ENCODE measurements around the gene OVCH2. TPM values are rescaled to one million over a fixed set of nuclear protein-coding genes. Genes with fewer than 3 reads are reported as not detected.

Gene OVCH2
- total and polyA plus RNA-seq, 2 experiments from 2014 or later = not detected

DNA sequence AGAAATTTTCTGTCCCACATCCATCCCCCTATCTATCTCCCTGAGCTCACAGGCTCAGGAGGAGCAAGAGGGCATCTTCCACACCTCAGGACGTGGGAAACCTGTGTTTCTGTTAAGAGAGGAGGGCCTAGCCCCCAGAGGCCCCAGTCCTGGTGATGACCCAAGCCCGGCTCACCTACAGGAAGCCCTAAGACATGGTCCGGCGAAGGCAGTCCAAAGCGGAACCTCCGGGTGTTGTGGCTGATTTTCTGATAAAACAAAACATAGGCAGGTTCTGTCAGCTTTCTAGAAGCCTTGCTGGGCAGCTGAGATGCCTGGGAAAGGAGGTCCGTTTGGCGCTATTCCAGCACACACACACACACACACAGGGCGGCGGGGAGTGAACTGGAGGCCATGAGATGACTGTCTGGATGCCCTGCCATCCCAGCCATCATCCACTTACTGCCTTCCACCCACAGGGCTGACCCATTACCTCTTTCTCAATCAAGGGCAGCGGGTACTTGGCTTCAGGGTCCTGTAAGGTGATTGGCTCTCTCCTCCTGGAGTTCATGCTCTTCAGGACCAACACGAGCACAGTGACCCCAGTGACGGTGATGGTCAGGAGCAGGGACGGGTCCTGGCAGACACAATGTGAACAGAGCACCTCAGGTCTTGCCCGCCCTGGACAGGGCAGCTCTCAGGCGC, 33.9 kb downstream of the OVCH2 start:
- Histone ChIP-seq H3K27me3 (peaks cover 19% of the 10 kb centered on the region), H3K4me3 (no peak overlapping the region), H3K36me3 (no peaks in the 10 kb centered on the region), H3K4me1 (ENCODE audit: low read depth) (no peaks in the 10 kb centered on the region), H3K9me3 (ENCODE audit: low read depth) (no peaks in the 10 kb centered on the region), H3K27ac (no peak overlapping the region)
- no peak for DNase-seq (ENCODE audit: low read depth in 1 of 2, low spot score in 1 of 2)
- TF ChIP-seq CTCF (IDR thresholded peaks at IDR 0.05; ENCODE audit: low read depth, low read length) = no peak

DNA sequence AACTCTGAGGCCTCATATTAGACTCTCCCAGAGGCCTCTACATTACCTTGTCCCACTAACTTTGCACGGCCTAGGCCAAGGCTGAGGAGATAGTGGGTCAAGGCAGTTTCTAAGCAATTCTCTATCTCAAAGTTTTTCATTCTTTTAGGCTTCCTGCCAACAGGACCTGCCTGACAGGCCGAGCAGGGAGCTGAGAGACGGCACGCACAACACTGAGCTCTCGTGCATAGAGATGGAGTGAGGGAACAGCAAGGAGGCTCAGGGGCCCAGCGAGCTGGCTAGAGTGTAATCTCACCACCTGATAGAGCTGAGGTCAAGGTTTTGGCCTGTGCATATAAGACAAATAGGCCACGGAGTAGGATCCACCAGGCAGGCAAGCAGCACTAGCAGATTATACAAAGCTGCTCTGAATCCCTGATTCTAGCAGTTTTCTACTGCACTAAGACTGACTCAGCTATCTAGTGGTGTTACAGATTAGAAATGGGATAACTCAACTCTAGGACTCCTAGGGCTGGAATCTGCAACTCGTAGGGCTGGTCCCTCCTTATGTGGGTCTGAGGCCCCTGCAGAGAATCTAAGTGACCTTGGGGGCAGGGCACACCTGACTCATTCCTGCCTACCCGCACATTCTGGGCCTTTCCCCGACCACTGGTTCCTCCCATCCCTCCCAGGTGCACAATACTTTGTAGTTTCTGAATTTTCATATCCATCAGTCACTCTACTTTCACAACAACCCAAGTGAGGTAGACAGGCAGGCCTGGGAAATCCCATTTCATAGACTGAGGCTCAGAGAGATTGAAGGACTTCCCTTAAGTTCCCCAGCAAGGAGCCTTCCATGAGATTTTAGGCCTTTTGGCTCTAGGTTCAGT, 34.7 kb downstream of the OVCH2 start:
- no peak overlapping the region for H3K27ac ChIP-seq

GRCh38 chr11:7670641-7671040, 35.6 kb downstream of the OVCH2 start:
- TF ChIP-seq CTCF (IDR thresholded peaks at IDR 0.05; ENCODE audit: low read depth, low read length) = no peak
- Histone ChIP-seq H3K4me3 (no peak overlapping the region), H3K27ac (no peak overlapping the region), H3K36me3 (no peaks in the 10 kb centered on the region), H3K27me3 (peaks cover 19% of the 10 kb centered on the region), H3K9me3 (ENCODE audit: low read depth) (no peaks in the 10 kb centered on the region), H3K4me1 (ENCODE audit: low read depth) (no peaks in the 10 kb centered on the region)
- no peak for DNase-seq (ENCODE audit: low read depth in 1 of 2, low spot score in 1 of 2)

More for the DNA sequence above, 34.7 kb downstream of the OVCH2 start:
- no peaks in the 10 kb centered on the region for H3K36me3 ChIP-seq
- H3K27me3 ChIP-seq = peaks cover 19% of the 10 kb centered on the region
- no peak overlapping the region for H3K4me3 ChIP-seq
- H3K9me3 ChIP-seq (ENCODE audit: low read depth) = no peaks in the 10 kb centered on the region
- no peaks in the 10 kb centered on the region for H3K4me1 ChIP-seq (ENCODE audit: low read depth)
- no peak for TF ChIP-seq CTCF (IDR thresholded peaks at IDR 0.05; ENCODE audit: low read depth, low read length)
- no peak for DNase-seq (ENCODE audit: low read depth in 1 of 2, low spot score in 1 of 2)

DNA sequence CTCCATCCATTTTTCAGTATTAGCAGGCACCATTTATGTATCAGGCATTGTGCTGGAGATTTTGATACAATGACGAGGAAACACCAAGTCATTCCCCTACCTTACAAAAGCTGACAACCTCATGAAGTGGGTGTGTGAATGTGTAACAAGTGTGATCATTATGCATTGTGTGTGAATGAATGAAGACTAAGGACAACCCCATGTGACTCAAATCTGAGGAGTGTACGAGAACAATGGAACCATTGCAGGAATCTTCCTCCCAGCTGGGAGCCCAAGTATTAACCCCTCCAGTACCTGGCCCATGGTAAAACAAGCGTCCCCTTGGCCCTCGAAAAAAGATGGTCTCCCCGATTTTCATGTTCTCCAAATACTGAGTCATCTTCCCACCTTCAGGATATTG, 37.4 kb downstream of the OVCH2 start:
- TF ChIP-seq CTCF (IDR thresholded peaks at IDR 0.05; ENCODE audit: low read depth, low read length) = no peak
- H3K4me1 ChIP-seq (ENCODE audit: low read depth) = no peaks in the 10 kb centered on the region
- H3K9me3 ChIP-seq (ENCODE audit: low read depth) = no peaks in the 10 kb centered on the region
- no peak overlapping the region for H3K27ac ChIP-seq
- H3K36me3 ChIP-seq = no peaks in the 10 kb centered on the region
- H3K4me3 ChIP-seq = no peak overlapping the region
- H3K27me3 ChIP-seq = peaks cover 8% of the 10 kb centered on the region
- DNase-seq (ENCODE audit: low read depth in 1 of 2, low spot score in 1 of 2) = no peak

- DNase-seq (ENCODE audit: low read depth in 1 of 2, low spot score in 1 of 2) = no peak
- Histone ChIP-seq H3K36me3 (no peaks in the 10 kb centered on the region), H3K27ac (no peak overlapping the region), H3K27me3 (peaks cover 4% of the 10 kb centered on the region), H3K9me3 (ENCODE audit: low read depth) (no peaks in the 10 kb centered on the region), H3K4me1 (ENCODE audit: low read depth) (no peaks in the 10 kb centered on the region), H3K4me3 (no peak overlapping the region)
- no peak for TF ChIP-seq CTCF (IDR thresholded peaks at IDR 0.05; ENCODE audit: low read depth, low read length)
Measured at GRCh38 chr11:7668464-7668863, 37.8 kb downstream of the OVCH2 start.
